H1 (cell line): Measurements from ENCODE around the gene PLD6. TPM values are rescaled to one million over a fixed set of nuclear protein-coding genes. Genes with fewer than 3 reads are reported as not detected.

ENCODE experiments used
- CHD1 ChIP-seq: IDR thresholded peaks from 2 replicates; pipeline ENCODE4 v1.6.1; 2012; ENCODE audit warnings: low read depth, low read length, improper control_type of control experiment
- CHD7 ChIP-seq: fragments of 300-600 bp; sonication (generic); IDR thresholded peaks from 2 replicates; pipeline ENCODE4 v1.7.1; 2012; ENCODE audit warnings: low read length, moderate library complexity, mild to moderate bottlenecking, inconsistent platforms; ENCODE audit not compliant: insufficient replicate concordance
- EP300 ChIP-seq, 2 experiments: IDR thresholded peaks; 1 replicate in 1 of 2; 2 replicates in 1 of 2; pipeline ENCODE4 v1.6.1; 2011 to 2012; ENCODE audit warnings: low read depth in 2 of 2, low read length in 2 of 2, mild to moderate bottlenecking in 2 of 2, borderline replicate concordance in 1 of 2, inconsistent platforms in 1 of 2, moderate library complexity in 1 of 2
- EZH2 ChIP-seq: fragments of 200-600 bp; sonication (generic); IDR thresholded peaks from 2 replicates; pipeline ENCODE4 v1.7.1; 2012; ENCODE audit warnings: low read depth, mild to moderate bottlenecking, moderate library complexity, low read length, inconsistent platforms; ENCODE audit not compliant: severe bottlenecking
- GTF2F1 ChIP-seq: IDR thresholded peaks from 2 replicates; pipeline ENCODE4 v1.6.1; 2012; ENCODE audit warnings: low read depth, low read length, improper control_type of control experiment, borderline replicate concordance
- HDAC2 ChIP-seq, 2 experiments: fragments of 300-600 bp in 1 of 2; sonication (generic) in 1 of 2; IDR thresholded peaks; 2 replicates each; pipeline ENCODE4 v1.6.1; 2011 to 2012; ENCODE audit warnings: low read depth in 2 of 2, low read length in 2 of 2, mild to moderate bottlenecking in 2 of 2, moderate library complexity in 2 of 2, borderline replicate concordance in 1 of 2, inconsistent platforms in 1 of 2
- HDAC6 ChIP-seq: IDR thresholded peaks from one replicate; pipeline ENCODE4 v1.7.1; 2012; ENCODE audit warnings: low read depth, mild to moderate bottlenecking, inconsistent platforms, low read length, moderate library complexity
- JUN ChIP-seq: IDR thresholded peaks from 2 replicates; pipeline ENCODE4 v1.6.1; 2011; ENCODE audit warnings: low read depth, mild to moderate bottlenecking, improper control_type of control experiment, low read length
- TAF7 ChIP-seq: optimal IDR thresholded peaks from 2 replicates; pipeline ENCODE3; 2011; ENCODE audit warnings: low read depth, mild to moderate bottlenecking, inconsistent platforms, low read length, moderate library complexity, borderline replicate concordance
- YY1 ChIP-seq: IDR thresholded peaks from 2 replicates; pipeline ENCODE4 v1.6.1; 2011; ENCODE audit warnings: low read depth, mild to moderate bottlenecking, low read length
- polyA plus RNA-seq, 7 experiments: library from polyadenylated mRNA; depleted of rRNA in 3 of 7; stranded (reverse) in 5 of 7; unstranded in 2 of 7; fragments of >200 nt in 5 of 7; fragments of 200-250 nt in 2 of 7; gene quantifications; 1 replicate in 5 of 7; 2 replicates in 1 of 7; 4 replicates in 1 of 7; pipeline versions ENCODE4 v1.2.1 to v1.2.3, GENCODE V29; 2011 to 2013; ENCODE audit warnings: missing spikeins in 2 of 7, mixed read lengths in 2 of 7
- total RNA-seq: library from RNA; stranded (reverse); fragmentation: NEBNext Ultra II Directional; extraction: Animal tissue kit (Norgen Biotek cat#: 25700); gene quantifications from 2 replicates; pipeline ENCODE4 v1.2.1, GENCODE V29; 2021

Gene PLD6
- total and polyA plus RNA-seq, 2 of the 8 experiments (the other 6 are each of a cell fraction or from before 2014, with no cell fraction given), result 0.20 to 0.22 TPM

GRCh38 chr17:17254036-17254435 is 47.9 kb upstream of the PLD6 start (continued):
- TF ChIP-seq CHD7 (no peak), YY1 (no peak), HDAC6 (no peak), GTF2F1 (no peak), EZH2 (no peak), CHD1 (no peak), TAF7 (no peak), EP300 (IDR thresholded peaks at IDR 0.05; ENCODE audit: borderline replicate concordance in 1 of 2, low read depth in 2 of 2, low read length in 2 of 2) (no peak), JUN (no peak), HDAC2 (IDR thresholded peaks at IDR 0.05; ENCODE audit: borderline replicate concordance in 1 of 2, low read depth in 2 of 2, low read length in 2 of 2) (no peak)
